AG09319 (cell line): ENCODE data around the gene XRCC4.
A peak's percentile ranks its signal among the peaks of the same experiment; 100 is the strongest.

Experiments
- DNase-seq: peaks from one replicate; pipeline ENCODE4 v3.0.0-alpha.2; 2010; ENCODE audit warnings: low read depth; ENCODE audit errors: extremely low read depth
- CTCF ChIP-seq: IDR thresholded peaks from 2 replicates; pipeline ENCODE4 v1.5.1; 2011; ENCODE audit warnings: low read depth, mild to moderate bottlenecking, inconsistent platforms, low read length, moderate library complexity

XRCC4 gene

GRCh38 chr5:83076742-83077661 is at the start of gene XRCC4, which contains the start of gene TMEM167A:
TSS of gene XRCC4 (plus strand) at chr5:83077547. CDS start at chr5:83104920, 27,373 bp downstream.
TSS of gene TMEM167A (minus strand) at chr5:83077394. CDS start at chr5:83077323, 71 bp downstream.
- peak; percentile 97 for DNase-seq
- no peak for TF ChIP-seq CTCF

- no peak for TF ChIP-seq CTCF
- DNase-seq = no peak
Observed at GRCh38 chr5:83029912-83030311, 47.4 kb upstream of the XRCC4 start.

GRCh38 chr5:83031381-83031780 is 46.0 kb upstream of the XRCC4 start:
- no peak for DNase-seq
- no peak for TF ChIP-seq CTCF

GRCh38 chr5:83034036-83034435 is 43.3 kb upstream of the XRCC4 start:
- no peak for DNase-seq

GRCh38 chr5:83034528-83035207 is 42.7 kb upstream of the XRCC4 start:
- TF ChIP-seq CTCF = no peak
- DNase-seq = no peak

More at GRCh38 chr5:83034036-83034435, 43.3 kb upstream of the XRCC4 start:
- no peak for TF ChIP-seq CTCF

GRCh38 chr5:83035373-83036100 is 41.8 kb upstream of the XRCC4 start:
- DNase-seq = no peak
- TF ChIP-seq CTCF = no peak
